GM19238 (cell line): ENCODE data around the gene OR2AT4.
"Not testable (repeated sequence)": the region's sequence is repeated elsewhere in the genome, so short reads cannot be mapped to it uniquely, and the experiment has no call there.

Experiments
- DNase-seq: peaks from one replicate; pipeline ENCODE4 v3.0.0; 2011; ENCODE audit warnings: low spot score; ENCODE audit not compliant: insufficient read length

The OR2AT4 gene

DNA sequence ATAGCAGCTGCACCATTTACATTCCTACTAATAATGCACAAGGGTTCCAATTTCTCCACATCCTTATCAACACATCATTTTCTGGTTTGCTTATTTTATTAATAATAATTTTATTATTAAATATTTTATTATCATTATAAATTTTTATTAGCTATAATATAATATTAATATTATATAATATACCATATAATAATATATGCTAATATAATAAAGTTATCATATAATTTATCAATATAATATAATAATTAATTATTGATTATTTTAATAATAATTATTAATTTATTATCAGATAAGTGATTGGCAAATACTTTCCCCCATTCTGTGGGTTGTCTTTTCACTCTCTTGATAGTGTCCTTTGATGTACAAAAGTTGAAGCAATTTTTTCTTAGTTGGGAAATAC, 27.7 kb downstream of the OR2AT4 start:
- DNase-seq = no peak

DNA sequence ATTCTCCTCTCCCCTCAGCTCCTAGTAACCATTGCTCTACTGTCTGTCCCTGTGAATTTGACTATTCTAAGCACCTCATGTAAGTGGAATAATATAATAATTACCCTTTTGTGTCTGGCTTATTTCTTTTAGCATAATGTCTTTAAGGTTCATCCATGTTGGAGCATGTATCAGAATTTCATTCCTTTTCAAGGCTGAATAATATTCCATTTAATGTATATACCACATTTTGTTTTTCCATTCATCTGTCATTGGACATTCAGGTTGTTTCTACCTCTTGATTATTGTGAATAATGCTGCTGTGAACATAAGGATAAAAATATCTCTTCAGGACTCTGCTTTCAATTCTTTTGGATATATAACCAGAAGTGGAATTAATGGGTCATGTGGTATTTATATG, 28.1 kb downstream of the OR2AT4 start:
- DNase-seq = no peak

DNA sequence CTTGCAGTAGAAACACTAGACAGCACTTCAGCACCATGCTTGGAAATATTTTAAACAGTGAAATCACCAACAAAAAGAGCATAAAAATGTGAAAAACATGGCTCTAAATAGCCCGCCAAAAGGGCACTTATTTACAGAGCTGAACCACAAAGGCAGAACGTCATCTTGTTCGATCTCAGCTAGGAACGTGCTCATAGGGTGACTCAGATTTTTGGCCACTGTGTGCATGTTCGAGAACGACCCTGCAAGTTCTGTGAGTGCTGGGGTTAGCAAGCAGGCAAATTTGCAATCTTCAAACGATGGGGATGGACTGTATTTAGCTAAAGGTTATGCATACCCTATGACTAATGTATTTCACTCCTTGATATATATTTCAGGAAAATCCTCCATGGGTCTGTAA, 30.6 kb downstream of the OR2AT4 start:
- DNase-seq = no peak

DNA sequence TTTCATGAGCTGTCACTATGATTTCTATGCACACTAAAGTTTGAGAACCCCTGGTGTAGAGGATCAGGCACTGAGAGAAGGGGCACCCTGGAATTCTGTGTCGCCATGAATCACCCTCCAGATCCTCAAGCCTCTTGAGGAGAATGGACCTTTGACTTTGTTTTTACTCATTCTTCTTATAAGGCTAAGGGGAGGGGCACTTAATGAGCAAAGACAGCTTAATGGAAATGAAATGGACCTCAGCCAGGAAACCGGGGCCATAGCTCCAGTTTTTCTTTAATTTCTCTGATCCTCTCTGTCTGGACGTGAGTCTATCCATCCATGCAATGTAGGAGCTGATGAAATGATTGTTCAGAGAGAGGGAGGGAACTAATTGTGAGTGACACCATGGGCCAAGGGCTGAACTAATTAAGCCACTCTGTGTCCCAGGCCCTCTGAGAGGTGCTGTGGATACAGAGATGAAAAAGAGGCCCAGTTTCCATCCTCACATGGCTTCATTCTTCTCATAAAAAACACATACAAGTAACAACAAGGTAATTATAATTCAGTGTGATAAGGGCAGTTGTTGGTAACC, 32.8 kb downstream of the OR2AT4 start:
- DNase-seq = no peak

DNA sequence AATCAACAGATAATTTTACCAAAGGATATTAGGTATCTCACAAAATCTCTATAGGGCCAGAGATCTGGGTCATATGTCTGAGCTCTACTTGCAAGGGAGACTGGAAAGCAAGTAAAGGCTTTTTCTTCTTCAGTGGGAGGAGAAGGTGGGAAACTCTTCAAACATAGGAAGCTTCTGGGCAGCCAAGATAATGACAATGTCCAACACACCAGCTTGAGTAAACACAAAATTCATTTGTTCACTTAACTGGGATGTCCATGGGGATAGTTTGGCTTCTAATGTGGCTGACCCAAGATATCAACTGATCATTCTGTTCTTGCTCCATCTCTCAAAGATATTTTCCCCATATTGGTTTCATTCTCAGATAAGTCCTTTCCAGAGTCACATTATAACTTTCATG, 37.4 kb downstream of the OR2AT4 start:
- no peak for DNase-seq

DNA sequence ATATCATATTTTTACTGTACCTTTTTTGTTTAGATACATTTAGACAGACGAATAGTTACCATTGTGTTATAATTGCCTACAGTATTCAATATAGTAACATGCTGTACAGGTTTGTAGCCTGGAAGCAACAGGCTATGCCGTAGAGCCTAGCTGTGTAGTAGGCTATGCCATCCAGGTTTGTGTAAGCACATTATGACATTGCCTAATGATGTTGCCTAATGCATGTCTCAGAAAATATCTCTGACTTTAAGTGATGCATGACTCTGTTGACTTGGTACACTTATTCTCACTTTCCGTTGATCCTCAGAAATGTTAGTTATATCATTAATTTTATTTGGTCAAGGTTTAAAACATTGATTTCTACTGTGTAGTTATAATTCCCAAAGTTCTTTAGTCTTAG, 39.9 kb downstream of the OR2AT4 start:
- no peak for DNase-seq

DNA sequence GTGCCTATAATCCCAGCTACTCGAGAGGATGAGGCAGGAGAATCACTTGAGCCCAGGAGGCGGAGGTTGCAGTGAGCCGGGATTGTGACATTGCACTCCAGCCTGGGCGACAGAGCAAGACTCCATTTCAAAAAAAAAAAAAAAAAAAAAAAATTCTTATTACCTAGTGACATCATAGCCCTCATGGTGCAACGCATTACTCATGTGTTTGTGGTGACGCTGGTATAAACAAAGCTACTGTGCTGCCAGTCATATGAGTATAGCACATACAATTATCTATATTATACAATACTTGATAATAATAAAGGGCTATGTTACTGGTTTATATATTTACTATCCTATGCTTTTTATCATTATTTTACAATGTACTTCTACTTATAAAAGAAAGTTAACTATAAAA, 41.2 kb downstream of the OR2AT4 start:
- no peak for DNase-seq

DNA sequence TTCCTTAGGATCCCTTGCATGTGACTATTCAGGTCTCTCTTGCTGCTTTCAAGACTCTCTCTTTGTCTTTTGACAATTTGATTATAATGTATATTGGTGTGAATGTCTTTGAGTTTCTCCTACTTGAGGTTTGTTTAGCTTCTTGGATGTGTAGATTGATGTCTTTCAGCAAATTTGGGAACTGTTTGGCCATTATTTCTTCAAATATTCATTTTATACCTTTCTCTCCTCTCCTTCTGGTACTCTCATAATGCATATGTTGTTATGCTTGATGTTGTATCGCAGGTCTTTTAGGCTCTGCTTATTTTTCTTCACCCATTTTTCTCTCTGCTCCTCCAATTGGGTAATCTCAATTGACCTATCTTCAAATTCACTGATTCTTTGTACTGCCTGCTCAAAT, 44.2 kb downstream of the OR2AT4 start:
- no peak for DNase-seq

DNA sequence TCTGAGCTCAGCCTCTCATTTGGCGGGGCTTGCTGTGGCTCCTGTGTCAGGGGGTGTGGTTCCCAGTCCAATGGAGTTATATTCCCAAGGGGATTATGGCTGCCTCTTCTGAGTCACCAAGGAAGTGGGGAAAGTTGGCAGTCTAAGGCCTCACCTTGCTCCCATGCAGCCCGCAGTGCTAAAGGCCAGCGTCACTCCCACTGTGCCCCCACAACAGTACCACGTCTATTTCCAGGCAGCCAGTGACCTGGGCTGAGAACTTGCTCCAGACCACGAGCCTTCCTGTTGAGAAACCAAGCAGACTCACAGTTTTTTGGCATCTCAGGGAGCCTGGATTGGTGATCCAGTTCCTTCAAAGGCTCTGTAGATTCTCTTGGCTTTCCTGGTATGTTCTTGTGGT, 45.6 kb downstream of the OR2AT4 start:
- DNase-seq = no peak

DNA sequence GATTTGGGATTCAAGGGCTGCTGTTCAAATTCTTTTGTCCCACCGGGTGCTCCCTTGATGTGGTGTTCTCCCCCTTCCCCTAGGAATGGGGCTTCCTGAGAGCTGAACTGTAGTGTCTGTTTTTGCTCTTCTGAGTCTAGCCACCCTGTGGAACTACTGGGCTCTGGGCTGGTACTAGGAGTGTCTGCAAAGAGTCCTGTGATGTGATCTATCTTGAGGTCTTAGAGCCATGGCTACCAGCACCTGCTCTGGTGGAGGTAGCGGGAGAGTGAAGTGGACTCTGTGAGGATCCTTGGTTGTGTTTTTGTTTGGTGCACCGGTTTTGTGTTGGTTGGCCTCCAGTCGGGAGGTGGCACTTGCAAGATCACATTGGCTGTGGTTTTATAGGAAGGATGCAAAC, 46.2 kb downstream of the OR2AT4 start:
- no peak for DNase-seq

DNA sequence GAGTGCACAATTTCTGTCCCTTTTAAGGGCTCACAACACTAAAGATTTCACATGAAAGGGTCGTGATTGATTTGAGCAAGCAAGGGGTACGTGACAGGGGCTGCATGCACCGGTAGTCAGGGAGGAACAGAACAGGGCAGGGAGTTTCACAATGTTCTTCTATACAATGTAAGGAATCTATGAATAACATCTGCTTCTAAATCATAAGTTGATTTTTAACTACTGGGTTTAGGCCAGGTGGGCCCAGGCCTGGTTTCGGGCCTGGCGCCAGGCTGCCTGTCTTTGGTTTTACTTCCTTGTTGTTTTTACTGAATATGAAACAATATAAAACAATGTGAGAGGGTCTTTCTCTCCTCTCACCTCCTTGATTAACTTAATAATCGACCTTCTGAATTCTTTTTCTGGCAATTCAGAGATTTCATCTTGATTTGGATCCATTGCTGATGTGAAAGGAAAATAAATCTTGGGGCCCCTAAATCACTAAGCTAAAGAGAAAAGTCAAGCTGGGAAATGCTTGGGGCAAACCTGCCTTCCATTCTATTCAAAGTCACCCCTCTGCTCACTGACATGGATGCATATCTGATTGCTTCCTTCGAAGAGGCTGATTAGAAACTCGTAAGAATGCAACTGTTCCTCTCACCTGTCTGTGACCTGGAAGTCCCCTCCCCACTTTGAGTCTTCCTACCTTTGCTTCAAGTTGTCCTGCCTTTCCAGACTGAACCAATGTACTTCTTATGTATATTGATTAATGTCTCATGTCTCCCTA, 47.0 kb downstream of the OR2AT4 start:
- not testable (repeated sequence) for DNase-seq

DNA sequence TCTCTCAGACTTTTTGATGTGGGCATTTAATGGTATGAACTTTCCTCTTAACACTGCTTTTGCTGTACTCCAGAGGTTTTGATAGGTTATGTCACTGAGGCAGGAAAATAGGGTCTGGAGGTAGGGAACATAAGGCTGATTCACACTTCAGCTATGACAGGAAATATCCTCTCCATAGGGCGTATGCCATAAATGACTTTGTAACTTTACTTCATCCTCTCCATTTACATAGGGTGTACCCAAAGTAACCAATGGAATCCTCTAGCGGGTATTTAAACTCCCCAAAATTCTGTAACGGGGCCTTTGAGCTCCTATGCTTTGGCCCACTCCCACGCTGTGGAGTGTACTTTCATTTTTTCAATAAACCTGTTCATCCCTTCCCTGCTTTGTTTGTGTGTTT, 49.5 kb downstream of the OR2AT4 start:
- no peak for DNase-seq

DNA sequence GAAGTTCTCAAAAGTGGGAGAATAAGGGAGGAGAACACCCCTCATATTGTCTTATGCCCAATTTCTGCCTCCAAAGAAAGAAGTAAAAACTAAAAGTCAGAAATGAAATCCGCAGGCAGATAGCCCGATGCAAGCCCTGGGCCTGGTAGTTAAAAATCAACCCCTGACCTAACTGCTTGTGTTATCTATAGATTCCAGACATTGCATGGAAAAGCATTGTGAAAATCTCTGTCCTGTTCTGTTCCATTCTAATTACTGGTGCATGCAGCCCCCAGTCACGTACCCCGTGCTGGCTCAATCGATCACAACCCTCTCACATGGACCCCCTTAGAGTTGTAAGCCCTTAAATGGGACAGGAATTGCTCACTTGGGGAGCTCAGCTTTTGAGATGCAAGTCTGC, 50.0 kb downstream of the OR2AT4 start:
- DNase-seq = not testable (repeated sequence)

DNA sequence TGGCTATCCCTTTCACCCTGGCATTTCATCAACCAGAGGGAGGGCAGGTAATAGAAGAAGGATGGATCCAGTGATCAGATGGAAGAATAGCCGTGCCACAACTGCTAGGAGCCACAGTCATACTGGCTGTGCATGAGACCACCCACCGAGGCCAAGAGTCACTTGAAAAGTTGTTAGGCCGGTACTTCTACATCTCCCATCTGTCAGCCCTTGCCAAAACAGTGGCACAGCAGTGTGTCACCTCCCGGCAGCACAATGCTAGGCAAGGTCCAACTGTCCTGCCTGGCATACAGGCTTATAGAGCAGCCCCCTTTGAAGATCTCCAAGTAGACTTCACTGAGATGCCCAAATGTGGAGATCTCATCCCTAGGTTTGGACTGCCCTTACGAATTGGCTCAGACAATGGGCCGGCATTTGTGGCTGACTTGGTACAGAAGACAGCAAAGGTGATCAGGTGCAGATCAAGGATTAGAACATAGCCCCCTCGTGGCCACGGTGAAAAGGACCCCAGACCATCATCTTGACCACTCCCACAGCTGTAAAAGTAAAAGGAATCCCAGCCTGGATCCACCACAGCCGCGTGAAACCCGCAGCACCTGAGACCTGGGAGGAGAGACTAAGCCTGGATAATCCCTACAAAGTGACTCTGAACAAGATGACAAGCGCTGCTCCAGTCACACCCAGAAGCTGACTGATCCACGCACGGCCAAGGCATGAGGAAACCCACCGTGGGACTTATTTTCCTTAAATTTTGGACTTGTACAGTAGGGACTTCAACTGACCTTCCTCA, 52.1 kb downstream of the OR2AT4 start:
- not testable (repeated sequence) for DNase-seq

DNA sequence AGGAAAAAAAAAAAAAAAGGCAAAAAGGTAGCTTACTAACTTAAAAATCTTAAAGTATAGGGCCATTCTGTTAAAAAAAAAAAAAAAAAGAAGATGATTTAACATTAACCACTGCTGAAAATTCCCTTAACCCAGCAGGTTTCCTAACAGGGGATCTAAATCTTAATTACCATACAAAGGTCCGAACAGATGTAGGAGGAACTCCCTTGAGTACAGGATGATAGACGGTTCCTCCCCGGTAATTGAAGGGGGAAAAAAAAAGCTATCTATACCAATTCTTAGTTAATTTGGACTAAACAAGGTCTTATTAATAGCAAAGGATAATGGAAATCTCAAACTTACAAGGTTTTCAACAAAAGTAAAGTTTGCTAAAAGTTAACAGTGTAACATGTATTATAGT, 54.9 kb downstream of the OR2AT4 start:
- not testable (repeated sequence) for DNase-seq

DNA sequence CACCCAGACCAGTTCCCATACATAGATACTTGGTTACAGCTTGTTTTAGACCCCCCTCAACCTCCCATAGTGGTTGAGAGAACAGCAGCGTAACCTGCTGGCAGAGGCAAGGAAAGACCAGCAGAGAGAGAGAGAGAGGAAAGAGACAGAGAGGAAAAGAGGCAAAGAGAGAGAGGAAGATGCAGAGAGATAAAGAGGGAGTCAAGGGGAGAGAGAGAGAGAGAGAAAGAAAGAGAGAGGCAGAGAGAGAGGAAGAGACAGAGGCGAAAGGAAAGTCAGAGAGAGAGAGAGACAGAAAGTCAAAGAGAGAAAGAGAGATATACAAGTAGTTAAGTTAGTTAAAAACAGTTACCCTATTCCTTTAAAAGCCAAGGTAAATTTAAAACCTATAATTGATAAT, 55.4 kb downstream of the OR2AT4 start:
- DNase-seq = no peak

DNA sequence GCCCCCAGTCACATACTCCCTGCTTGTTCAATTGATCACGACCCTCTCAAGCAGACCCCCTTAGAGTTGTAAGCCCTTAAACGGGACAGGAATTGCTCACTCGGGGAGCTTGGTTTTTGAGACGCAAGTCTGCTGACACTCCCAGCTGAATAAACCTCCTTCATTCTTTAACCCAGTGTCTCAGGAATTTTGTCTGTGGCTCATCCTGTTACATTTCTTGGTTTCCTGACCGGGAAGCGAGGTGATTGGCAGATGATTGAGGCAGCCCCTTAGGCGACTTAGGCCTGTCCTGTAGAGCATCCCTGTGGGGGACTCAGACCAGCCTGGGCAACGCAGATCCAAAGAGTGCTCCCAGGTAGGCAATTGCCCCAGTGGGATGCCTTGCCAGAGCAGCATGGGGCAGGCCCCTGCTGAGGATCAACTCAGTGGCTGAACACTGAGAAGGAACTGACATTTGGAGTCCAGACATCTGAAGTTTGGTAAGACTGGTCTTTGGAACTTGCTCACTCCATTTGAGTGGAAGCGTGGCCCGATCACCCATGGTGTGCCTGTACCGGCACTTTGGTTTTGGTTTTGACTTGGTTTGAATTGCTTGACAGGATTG, 56.4 kb downstream of the OR2AT4 start:
- DNase-seq = no peak

DNA sequence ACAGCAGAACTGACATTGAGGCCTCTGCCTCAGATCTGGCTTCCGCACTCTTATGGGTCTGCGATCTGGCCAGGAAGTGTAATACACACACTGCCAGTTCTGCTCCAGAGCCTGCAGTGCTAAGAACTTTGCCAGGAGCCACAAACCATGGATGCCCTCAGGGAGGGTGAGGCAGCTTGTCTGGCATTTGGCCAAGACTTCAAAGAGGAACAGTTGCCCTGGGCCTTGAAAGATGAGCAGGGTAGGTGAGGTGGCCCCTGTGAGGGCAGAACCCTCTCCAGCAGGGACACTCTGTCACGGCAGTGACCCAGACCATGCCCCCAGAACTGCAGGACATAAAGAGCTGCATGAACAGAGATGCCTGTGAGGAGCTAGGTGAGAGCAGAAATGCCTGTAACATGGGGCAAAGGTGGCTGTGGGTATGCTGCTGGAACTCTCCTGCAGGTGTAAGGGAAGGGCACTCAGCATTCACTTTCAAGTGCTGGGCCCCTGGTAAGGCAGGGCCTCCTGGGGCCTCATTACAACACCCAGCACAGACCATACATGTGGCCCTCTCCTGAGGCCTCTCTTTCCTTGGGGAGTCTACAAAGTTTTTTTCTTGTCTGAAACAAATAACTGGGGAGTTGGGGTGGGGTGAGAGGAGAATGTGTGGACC, 60.6 kb downstream of the OR2AT4 start:
- no peak for DNase-seq

DNA sequence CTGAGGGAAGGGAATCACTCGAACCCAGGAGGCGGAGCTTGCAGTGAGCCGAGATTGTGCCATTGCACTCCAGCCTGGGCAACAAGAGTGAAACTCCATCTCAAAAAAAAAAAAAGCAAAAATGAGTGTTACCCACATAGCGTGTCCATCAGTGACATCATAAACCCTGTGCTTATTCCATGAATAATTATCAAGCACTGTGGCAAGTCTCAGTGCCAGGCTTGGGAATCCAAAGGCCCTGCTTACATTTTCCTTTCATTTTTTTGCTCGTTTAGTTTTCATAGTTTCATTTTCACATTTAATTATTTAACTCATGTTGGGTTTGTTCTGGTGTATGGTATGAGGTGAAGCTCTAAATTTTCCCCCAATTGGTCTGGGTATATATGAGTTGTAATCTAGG, 61.4 kb downstream of the OR2AT4 start:
- DNase-seq = no peak

DNA sequence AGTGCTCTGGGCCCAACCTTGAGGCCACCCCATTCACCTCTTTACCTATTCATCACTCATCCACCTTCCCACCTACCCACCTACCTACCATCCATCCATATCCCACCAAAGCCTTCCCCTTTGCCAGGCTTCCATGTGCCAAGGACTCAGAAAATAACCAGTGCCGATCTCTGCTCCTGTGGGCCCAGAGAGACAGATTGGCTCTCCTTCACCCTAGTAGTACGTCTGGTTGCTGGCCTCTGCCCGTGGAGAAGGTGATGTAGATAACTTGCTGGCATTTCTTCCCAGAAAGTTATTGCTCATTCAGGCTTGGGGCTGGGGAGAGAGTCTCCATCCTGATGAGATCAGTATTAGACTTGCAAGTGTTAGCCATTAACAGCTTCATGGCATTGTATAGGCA, 62.8 kb downstream of the OR2AT4 start:
- DNase-seq = no peak

DNA sequence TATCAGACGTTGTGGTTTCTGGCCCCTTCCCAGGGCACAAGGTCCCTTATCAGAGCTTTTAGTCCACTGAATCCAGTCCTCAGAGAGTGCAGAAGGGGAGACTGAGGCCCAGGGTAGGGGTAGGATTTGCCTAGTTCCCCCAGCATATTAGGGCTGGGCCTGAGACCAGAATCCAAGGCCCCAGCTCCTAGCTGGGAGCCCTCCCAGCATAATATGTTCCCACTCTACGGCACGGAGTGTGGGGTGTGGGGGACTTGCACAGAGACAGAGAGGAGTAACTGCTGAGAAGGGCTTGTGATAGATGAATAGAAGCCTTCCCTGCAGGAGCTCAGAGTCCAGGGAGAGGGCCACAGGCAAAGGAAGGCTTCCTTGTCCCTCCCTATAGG, 64.1 kb downstream of the OR2AT4 start:
- no peak for DNase-seq
